Measurements from ENCODE around the gene RPS6KA2.

Gene RPS6KA2

GRCh38 chr6:166493427-166494100 lies 133.5 kb downstream of the RPS6KA2 start:
- peaks cover 4% of the 10 kb centered on the region for H3K4me1 ChIP-seq (ENCODE audit: control insufficient read depth, insufficient read depth, low read length, poor library complexity, severe bottlenecking)
- H3K36me3 ChIP-seq (ENCODE audit: control insufficient read depth, insufficient read depth, low read length) = no peaks in the 10 kb centered on the region
- no peak overlapping the region for H3K4me3 ChIP-seq (ENCODE audit: insufficient read depth, low read depth, low read length, poor library complexity, severe bottlenecking)
- no peaks in the 10 kb centered on the region for H3K9me3 ChIP-seq (ENCODE audit: control insufficient read depth, low read length)
- H3K27ac ChIP-seq (ENCODE audit: insufficient read depth, low read length, poor library complexity, severe bottlenecking) = no peak overlapping the region
- no peaks in the 10 kb centered on the region for H3K27me3 ChIP-seq (replicated peaks; ENCODE audit: control insufficient read depth, insufficient read depth, low read length, poor library complexity, severe bottlenecking)
- DNase-seq = no peak

DNA sequence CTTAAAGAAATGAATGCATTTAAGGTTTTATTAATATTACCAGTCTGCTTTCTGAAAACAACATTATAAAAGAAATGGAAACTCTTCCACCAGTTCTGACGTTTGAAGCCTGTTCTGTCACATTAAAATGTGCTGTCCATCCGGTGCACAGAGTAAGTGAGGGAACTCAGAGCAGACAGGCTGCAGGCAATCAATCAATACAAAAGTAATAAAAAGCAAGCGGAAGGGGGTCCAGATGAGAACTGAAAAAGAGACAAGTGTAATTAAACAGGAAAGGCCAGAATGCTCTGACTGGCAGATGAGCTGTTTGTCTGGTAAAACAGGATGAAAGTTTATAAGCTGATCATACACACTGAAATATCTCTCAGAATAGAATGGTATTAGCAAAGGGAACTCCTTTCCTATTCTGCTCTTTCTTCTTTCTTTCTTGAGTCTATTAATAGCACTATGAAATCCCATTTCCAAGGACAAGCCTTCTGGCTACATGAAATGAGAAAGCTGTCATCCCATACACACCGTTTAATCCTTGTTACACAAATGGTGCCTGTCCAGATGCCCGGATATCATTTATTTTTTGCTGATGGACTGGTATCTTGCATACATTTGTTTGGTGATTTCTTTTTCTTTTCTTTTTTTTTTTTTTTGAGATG lies 134.8 kb downstream of the RPS6KA2 start:
- Histone ChIP-seq H3K4me1 (ENCODE audit: control insufficient read depth, insufficient read depth, low read length, poor library complexity, severe bottlenecking) (peaks cover 12% of the 10 kb centered on the region), H3K9me3 (ENCODE audit: control insufficient read depth, low read length) (no peaks in the 10 kb centered on the region), H3K36me3 (ENCODE audit: control insufficient read depth, insufficient read depth, low read length) (no peaks in the 10 kb centered on the region), H3K27me3 (replicated peaks; ENCODE audit: control insufficient read depth, insufficient read depth, low read length, poor library complexity, severe bottlenecking) (no peaks in the 10 kb centered on the region), H3K4me3 (ENCODE audit: insufficient read depth, low read depth, low read length, poor library complexity, severe bottlenecking) (no peak overlapping the region), H3K27ac (ENCODE audit: insufficient read depth, low read length, poor library complexity, severe bottlenecking) (no peak overlapping the region)
- no peak for DNase-seq

DNA sequence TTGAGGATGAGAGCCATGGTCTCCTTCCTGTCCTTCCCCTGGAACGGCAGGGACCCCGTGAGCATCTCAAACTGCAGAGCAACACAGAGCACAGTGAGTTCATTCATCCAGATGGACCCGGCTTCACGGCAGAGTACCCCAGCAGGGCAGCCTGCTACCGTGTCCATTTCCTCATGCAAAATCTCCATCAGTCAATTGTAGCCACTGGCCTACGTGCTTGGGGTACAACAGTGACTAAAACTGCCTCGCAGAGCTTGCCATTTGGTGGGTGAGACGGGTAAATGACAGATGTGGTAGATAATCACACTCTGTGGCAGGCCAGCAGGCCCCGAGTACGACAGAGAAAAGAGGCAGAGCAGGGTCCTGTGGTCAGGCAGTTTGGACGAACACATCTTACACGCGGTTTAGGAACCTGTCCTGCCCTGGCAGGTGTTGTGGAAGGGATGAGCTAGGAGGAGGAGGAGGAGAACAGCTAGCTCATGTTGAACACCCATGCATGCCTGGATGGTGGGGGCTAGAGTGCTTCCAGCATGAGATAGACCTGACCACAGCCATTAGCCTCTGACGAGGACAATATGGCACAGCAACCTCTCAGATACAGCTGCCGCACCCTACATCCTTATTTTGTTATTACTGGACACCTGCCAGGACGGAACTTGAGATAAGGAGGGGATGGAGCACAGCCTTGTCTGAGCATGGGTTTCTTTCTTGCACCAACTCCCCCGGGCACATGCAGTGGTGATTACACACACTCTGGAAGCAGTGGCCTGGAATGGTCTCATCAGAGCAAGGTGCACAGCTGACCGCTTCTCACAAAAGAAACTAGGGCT lies 136.2 kb downstream of the RPS6KA2 start:
- Histone ChIP-seq H3K27ac (ENCODE audit: insufficient read depth, low read length, poor library complexity, severe bottlenecking) (no peak overlapping the region), H3K27me3 (replicated peaks; ENCODE audit: control insufficient read depth, insufficient read depth, low read length, poor library complexity, severe bottlenecking) (no peaks in the 10 kb centered on the region), H3K36me3 (ENCODE audit: control insufficient read depth, insufficient read depth, low read length) (no peaks in the 10 kb centered on the region), H3K4me3 (ENCODE audit: insufficient read depth, low read depth, low read length, poor library complexity, severe bottlenecking) (no peak overlapping the region), H3K4me1 (ENCODE audit: control insufficient read depth, insufficient read depth, low read length, poor library complexity, severe bottlenecking) (peaks cover 12% of the 10 kb centered on the region), H3K9me3 (ENCODE audit: control insufficient read depth, low read length) (no peaks in the 10 kb centered on the region)
- no peak for DNase-seq

DNA sequence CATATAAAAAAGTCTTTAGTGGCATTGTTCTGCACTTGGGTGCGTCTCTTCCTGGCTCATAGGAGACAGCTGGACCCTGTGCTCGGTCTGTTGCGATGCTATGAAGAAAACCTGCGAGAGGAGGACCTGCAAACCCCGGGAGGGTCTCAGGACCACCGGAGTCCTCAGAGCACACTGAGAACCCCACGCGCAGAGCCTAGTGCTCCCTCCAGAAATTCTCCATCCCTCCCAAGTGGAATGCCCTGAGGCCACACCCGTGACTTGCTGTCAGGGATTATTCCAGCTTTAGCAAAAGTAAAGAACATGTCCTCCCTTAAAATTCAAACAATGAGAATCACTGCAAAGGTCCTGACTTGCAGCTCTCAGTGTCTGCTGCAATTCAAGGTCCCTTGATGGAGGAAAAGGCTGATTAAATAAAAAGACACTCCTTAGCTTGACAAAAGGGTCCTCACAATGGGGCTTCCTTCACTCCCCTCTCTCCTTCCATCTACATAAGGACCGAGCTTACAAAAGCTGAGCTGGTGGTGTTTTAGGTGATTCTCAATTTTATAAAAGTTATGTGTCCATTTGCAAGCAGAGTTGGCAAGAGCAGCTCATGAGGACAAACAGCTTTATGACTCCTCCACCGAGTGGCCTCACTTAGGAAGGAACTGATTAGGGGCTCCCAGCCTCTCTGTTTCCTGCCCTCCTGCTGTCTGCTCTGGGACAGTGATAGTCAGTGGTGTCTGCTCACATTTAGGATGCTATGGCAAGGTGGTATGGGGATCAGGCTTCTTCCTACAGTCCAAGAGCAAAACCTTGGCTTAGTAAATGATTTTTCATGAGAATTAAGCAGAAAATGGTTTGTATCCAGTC lies 137.5 kb downstream of the RPS6KA2 start:
- Histone ChIP-seq H3K27ac (ENCODE audit: insufficient read depth, low read length, poor library complexity, severe bottlenecking) (no peak overlapping the region), H3K27me3 (replicated peaks; ENCODE audit: control insufficient read depth, insufficient read depth, low read length, poor library complexity, severe bottlenecking) (no peaks in the 10 kb centered on the region), H3K9me3 (ENCODE audit: control insufficient read depth, low read length) (no peaks in the 10 kb centered on the region), H3K4me3 (ENCODE audit: insufficient read depth, low read depth, low read length, poor library complexity, severe bottlenecking) (no peak overlapping the region), H3K36me3 (ENCODE audit: control insufficient read depth, insufficient read depth, low read length) (no peaks in the 10 kb centered on the region), H3K4me1 (ENCODE audit: control insufficient read depth, insufficient read depth, low read length, poor library complexity, severe bottlenecking) (peaks cover 12% of the 10 kb centered on the region)
- DNase-seq = no peak

GRCh38 chr6:166488701-166489100 lies 138.3 kb downstream of the RPS6KA2 start:
- Histone ChIP-seq H3K4me3 (ENCODE audit: insufficient read depth, low read depth, low read length, poor library complexity, severe bottlenecking) (peak overlapping the region; percentile 13), H3K27ac (ENCODE audit: insufficient read depth, low read length, poor library complexity, severe bottlenecking) (peak overlapping the region; percentile 72), H3K9me3 (ENCODE audit: control insufficient read depth, low read length) (no peaks in the 10 kb centered on the region), H3K36me3 (ENCODE audit: control insufficient read depth, insufficient read depth, low read length) (no peaks in the 10 kb centered on the region), H3K4me1 (ENCODE audit: control insufficient read depth, insufficient read depth, low read length, poor library complexity, severe bottlenecking) (peaks cover 12% of the 10 kb centered on the region), H3K27me3 (replicated peaks; ENCODE audit: control insufficient read depth, insufficient read depth, low read length, poor library complexity, severe bottlenecking) (no peaks in the 10 kb centered on the region)
- no peak for DNase-seq

DNA sequence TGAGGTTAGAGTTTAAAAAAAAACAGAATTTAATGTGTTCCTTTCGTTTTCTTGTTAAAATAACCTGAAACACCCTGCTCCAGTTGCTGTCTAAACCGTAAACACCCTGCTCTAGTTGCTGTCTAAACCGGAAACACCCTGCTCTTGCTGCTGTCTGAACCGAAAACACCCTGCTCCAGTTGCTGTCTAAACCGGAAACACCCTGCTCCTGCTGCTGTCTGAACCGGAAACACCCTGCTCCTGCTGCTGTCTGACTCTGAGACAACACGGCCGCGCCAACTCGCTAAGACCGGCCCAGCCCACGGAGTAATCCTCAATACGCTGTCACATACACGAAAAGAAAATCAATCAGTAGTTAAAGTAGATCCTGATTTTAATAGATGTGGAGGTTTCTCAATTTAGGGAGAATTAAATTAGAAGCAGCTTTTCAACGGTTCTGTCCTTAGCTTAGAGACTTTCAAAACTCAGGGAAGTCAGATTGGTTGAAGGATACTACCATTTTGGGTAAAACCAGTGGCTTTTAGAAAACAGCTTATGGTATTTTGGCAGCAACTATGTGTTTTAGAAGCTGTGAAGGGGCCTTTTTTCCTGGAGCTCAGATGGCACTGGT lies 138.9 kb downstream of the RPS6KA2 start:
- peak overlapping the region; percentile 72 for H3K27ac ChIP-seq (ENCODE audit: insufficient read depth, low read length, poor library complexity, severe bottlenecking)
- peak; percentile 75 to 79 (median 76) for DNase-seq
- H3K4me1 ChIP-seq (ENCODE audit: control insufficient read depth, insufficient read depth, low read length, poor library complexity, severe bottlenecking) = peaks cover 12% of the 10 kb centered on the region
- H3K36me3 ChIP-seq (ENCODE audit: control insufficient read depth, insufficient read depth, low read length) = no peaks in the 10 kb centered on the region
- H3K27me3 ChIP-seq (replicated peaks; ENCODE audit: control insufficient read depth, insufficient read depth, low read length, poor library complexity, severe bottlenecking) = no peaks in the 10 kb centered on the region
- H3K9me3 ChIP-seq (ENCODE audit: control insufficient read depth, low read length) = no peaks in the 10 kb centered on the region
- peak overlapping the region; percentile 13 for H3K4me3 ChIP-seq (ENCODE audit: insufficient read depth, low read depth, low read length, poor library complexity, severe bottlenecking)

GRCh38 chr6:166487148-166487547 lies 139.9 kb downstream of the RPS6KA2 start:
- Histone ChIP-seq H3K27ac (ENCODE audit: insufficient read depth, low read length, poor library complexity, severe bottlenecking) (peak overlapping the region; percentile 72), H3K36me3 (ENCODE audit: control insufficient read depth, insufficient read depth, low read length) (no peaks in the 10 kb centered on the region), H3K9me3 (ENCODE audit: control insufficient read depth, low read length) (no peaks in the 10 kb centered on the region), H3K4me1 (ENCODE audit: control insufficient read depth, insufficient read depth, low read length, poor library complexity, severe bottlenecking) (peaks cover 12% of the 10 kb centered on the region), H3K27me3 (replicated peaks; ENCODE audit: control insufficient read depth, insufficient read depth, low read length, poor library complexity, severe bottlenecking) (no peaks in the 10 kb centered on the region), H3K4me3 (ENCODE audit: insufficient read depth, low read depth, low read length, poor library complexity, severe bottlenecking) (no peak overlapping the region)
- no peak for DNase-seq

GRCh38 chr6:166486536-166486880 lies 140.5 kb downstream of the RPS6KA2 start:
- no peaks in the 10 kb centered on the region for H3K9me3 ChIP-seq (ENCODE audit: control insufficient read depth, low read length)
- peaks cover 12% of the 10 kb centered on the region for H3K4me1 ChIP-seq (ENCODE audit: control insufficient read depth, insufficient read depth, low read length, poor library complexity, severe bottlenecking)
- H3K36me3 ChIP-seq (ENCODE audit: control insufficient read depth, insufficient read depth, low read length) = no peaks in the 10 kb centered on the region
- H3K4me3 ChIP-seq (ENCODE audit: insufficient read depth, low read depth, low read length, poor library complexity, severe bottlenecking) = no peak overlapping the region
- no peak overlapping the region for H3K27ac ChIP-seq (ENCODE audit: insufficient read depth, low read length, poor library complexity, severe bottlenecking)
- no peaks in the 10 kb centered on the region for H3K27me3 ChIP-seq (replicated peaks; ENCODE audit: control insufficient read depth, insufficient read depth, low read length, poor library complexity, severe bottlenecking)
- no peak for DNase-seq

GRCh38 chr6:166485651-166486535 lies 141.2 kb downstream of the RPS6KA2 start:
- Histone ChIP-seq H3K27me3 (replicated peaks; ENCODE audit: control insufficient read depth, insufficient read depth, low read length, poor library complexity, severe bottlenecking) (no peaks in the 10 kb centered on the region), H3K9me3 (ENCODE audit: control insufficient read depth, low read length) (no peaks in the 10 kb centered on the region), H3K4me1 (ENCODE audit: control insufficient read depth, insufficient read depth, low read length, poor library complexity, severe bottlenecking) (peaks cover 12% of the 10 kb centered on the region), H3K4me3 (ENCODE audit: insufficient read depth, low read depth, low read length, poor library complexity, severe bottlenecking) (no peak overlapping the region), H3K27ac (ENCODE audit: insufficient read depth, low read length, poor library complexity, severe bottlenecking) (no peak overlapping the region), H3K36me3 (ENCODE audit: control insufficient read depth, insufficient read depth, low read length) (no peaks in the 10 kb centered on the region)
- no peak for DNase-seq
